Measurements from ENCODE around the gene SCRN2. TPM values are rescaled to one million over a fixed set of nuclear protein-coding genes. Genes with fewer than 3 reads are reported as not detected.

Gene SCRN2
- total and polyA plus RNA-seq, 2 experiments from 2014 or later: 40.6 to 45.5 TPM

DNA sequence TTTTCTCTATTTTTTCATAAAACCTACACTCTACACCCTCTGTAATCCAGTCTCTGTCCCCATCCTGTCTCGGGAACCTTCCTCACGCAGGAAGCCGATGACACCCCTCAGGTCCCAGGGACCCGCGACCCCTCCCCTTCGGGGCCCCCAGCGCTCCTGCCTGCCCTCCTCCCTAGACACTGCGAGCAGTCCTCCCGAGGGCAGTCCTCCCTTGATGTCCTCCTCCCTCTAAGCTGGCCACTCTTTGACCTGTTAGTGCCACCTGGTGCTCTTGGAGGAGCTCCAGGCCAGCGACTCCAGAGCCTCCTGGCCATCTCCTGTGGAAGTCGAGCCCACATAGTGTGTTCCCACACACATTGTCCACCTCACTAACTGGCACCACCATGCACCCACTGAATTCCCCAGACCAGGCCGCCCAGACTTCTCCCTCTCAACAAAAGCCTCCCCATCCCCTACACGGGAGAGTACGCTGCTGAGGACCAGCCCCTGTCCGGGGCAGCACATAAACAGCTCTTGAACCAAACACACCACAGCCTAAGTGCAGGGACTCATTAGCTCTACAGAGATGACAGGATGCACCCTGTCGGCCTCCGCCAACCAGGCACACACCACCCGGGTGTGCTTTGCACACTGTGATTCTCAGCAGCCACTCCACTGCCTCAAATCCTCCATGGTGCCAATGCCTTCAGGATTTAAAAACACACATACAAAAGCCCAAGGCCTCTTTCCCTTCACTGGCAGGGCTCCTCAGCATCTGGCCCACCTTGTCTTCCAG, 28.7 kb downstream of the SCRN2 start:
- TF ChIP-seq ZNF114 (CRISPR knock-in tag; IDR thresholded peaks at IDR 0.05) (no peak), CREB1 (CRISPR knock-in tag; IDR thresholded peaks at IDR 0.05; ENCODE audit: low read depth) (no peak), EZH2phosphoT487 (IDR thresholded peaks at IDR 0.05; ENCODE audit: unreplicated experiment) (no peak), STAT1 (IDR thresholded peaks at IDR 0.05; ENCODE audit: unreplicated experiment) (no peak), NANOG (IDR thresholded peaks at IDR 0.05; ENCODE audit: borderline replicate concordance) (no peak)
- TF ChIP-seq, protein P1, sequence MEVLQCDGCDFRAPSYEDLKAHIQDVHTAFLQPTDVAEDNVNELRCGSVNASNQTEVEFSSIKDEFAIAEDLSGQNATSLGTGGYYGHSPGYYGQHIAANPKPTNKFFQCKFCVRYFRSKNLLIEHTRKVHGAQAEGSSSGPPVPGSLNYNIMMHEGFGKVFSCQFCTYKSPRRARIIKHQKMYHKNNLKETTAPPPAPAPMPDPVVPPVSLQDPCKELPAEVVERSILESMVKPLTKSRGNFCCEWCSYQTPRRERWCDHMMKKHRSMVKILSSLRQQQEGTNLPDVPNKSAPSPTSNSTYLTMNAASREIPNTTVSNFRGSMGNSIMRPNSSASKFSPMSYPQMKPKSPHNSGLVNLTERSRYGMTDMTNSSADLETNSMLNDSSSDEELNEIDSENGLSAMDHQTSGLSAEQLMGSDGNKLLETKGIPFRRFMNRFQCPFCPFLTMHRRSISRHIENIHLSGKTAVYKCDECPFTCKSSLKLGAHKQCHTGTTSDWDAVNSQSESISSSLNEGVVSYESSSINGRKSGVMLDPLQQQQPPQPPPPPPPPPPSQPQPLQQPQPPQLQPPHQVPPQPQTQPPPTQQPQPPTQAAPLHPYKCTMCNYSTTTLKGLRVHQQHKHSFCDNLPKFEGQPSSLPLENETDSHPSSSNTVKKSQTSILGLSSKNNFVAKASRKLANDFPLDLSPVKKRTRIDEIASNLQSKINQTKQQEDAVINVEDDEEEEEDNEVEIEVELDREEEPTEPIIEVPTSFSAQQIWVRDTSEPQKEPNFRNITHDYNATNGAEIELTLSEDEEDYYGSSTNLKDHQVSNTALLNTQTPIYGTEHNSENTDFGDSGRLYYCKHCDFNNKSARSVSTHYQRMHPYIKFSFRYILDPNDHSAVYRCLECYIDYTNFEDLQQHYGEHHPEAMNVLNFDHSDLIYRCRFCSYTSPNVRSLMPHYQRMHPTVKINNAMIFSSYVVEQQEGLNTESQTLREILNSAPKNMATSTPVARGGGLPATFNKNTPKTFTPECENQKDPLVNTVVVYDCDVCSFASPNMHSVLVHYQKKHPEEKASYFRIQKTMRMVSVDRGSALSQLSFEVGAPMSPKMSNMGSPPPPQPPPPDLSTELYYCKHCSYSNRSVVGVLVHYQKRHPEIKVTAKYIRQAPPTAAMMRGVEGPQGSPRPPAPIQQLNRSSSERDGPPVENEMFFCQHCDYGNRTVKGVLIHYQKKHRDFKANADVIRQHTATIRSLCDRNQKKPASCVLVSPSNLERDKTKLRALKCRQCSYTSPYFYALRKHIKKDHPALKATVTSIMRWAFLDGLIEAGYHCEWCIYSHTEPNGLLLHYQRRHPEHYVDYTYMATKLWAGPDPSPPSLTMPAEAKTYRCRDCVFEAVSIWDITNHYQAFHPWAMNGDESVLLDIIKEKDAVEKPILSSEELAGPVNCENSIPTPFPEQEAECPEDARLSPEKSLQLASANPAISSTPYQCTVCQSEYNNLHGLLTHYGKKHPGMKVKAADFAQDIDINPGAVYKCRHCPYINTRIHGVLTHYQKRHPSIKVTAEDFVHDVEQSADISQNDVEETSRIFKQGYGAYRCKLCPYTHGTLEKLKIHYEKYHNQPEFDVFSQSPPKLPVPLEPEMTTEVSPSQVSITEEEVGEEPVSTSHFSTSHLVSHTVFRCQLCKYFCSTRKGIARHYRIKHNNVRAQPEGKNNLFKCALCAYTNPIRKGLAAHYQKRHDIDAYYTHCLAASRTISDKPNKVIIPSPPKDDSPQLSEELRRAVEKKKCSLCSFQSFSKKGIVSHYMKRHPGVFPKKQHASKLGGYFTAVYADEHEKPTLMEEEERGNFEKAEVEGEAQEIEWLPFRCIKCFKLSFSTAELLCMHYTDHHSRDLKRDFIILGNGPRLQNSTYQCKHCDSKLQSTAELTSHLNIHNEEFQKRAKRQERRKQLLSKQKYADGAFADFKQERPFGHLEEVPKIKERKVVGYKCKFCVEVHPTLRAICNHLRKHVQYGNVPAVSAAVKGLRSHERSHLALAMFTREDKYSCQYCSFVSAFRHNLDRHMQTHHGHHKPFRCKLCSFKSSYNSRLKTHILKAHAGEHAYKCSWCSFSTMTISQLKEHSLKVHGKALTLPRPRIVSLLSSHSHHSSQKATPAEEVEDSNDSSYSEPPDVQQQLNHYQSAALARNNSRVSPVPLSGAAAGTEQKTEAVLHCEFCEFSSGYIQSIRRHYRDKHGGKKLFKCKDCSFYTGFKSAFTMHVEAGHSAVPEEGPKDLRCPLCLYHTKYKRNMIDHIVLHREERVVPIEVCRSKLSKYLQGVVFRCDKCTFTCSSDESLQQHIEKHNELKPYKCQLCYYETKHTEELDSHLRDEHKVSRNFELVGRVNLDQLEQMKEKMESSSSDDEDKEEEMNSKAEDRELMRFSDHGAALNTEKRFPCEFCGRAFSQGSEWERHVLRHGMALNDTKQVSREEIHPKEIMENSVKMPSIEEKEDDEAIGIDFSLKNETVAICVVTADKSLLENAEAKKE (CRISPR knock-in tag; IDR thresholded peaks at IDR 0.05): no peak
- TF ChIP-seq, protein P2, sequence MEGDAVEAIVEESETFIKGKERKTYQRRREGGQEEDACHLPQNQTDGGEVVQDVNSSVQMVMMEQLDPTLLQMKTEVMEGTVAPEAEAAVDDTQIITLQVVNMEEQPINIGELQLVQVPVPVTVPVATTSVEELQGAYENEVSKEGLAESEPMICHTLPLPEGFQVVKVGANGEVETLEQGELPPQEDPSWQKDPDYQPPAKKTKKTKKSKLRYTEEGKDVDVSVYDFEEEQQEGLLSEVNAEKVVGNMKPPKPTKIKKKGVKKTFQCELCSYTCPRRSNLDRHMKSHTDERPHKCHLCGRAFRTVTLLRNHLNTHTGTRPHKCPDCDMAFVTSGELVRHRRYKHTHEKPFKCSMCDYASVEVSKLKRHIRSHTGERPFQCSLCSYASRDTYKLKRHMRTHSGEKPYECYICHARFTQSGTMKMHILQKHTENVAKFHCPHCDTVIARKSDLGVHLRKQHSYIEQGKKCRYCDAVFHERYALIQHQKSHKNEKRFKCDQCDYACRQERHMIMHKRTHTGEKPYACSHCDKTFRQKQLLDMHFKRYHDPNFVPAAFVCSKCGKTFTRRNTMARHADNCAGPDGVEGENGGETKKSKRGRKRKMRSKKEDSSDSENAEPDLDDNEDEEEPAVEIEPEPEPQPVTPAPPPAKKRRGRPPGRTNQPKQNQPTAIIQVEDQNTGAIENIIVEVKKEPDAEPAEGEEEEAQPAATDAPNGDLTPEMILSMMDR (conservative IDR thresholded peaks at IDR 0.05; ENCODE audit: low read depth in 2 of 2): no peak
- Histone ChIP-seq H3K27ac (ENCODE audit: low read depth) (no peak overlapping the region), H3K4me3 (no peak overlapping the region), H2AFZ (no peak overlapping the region), H3K36me3 (ENCODE audit: insufficient read depth) (no peaks in the 10 kb centered on the region), H3F3A (replicated peaks; ENCODE audit: low read depth) (no peaks in the 10 kb centered on the region), H3K4me1 (ENCODE audit: insufficient read depth) (no peaks in the 10 kb centered on the region), H3K27me3 (ENCODE audit: insufficient read depth) (no peaks in the 10 kb centered on the region), H4K20me1 (replicated peaks; ENCODE audit: insufficient read depth) (no peaks in the 10 kb centered on the region), H3K9me2 (ENCODE audit: insufficient read depth) (no peaks in the 10 kb centered on the region), H3K79me2 (replicated peaks; ENCODE audit: insufficient read depth) (no peaks in the 10 kb centered on the region), H3K4me2 (no peak overlapping the region)
- peaks cover 2% of the 10 kb centered on the region for H3K27me3 Mint-ChIP-seq (ENCODE audit: insufficient read depth, low read depth, poor library complexity)
- ATAC-seq (no peak), DNase-seq (ENCODE audit: low spot score) (no peak)
- peaks cover 7% of the 10 kb centered on the region; the same call in 1 of the 3 replicates for H3K36me3 Mint-ChIP-seq (ENCODE audit: low read depth)
- H3K9me3 Mint-ChIP-seq: no peaks in the 10 kb centered on the region; the same call in 2 of the 3 replicates
- peaks cover 7% of the 10 kb centered on the region; the same call in 2 of the 3 replicates for H3K4me1 Mint-ChIP-seq
- no peak overlapping the region for H3K27ac Mint-ChIP-seq
- no peak overlapping the region for H3K4me3 Mint-ChIP-seq
